Stomach (tissue), 4 donors: ENCODE results near the gene NME7.

Source experiments
- EP300 ChIP-seq: sonication (generic); formaldehyde crosslinking; IDR thresholded peaks from one replicate; pipeline ENCODE4 v1.6.1; 2017; ENCODE audit warnings: antibody characterized with exemption
- POLR2A ChIP-seq, 4 donors: fragments of 450-650 bp; IDR thresholded peaks; one replicate each; pipeline ENCODE4 v1.6.1; 2016; ENCODE audit warnings: antibody characterized with exemption in 4 of 4, control low read depth in 2 of 4, mild to moderate bottlenecking in 1 of 4, moderate library complexity in 1 of 4
- POLR2AphosphoS5 ChIP-seq, 3 donors: sonication (generic); formaldehyde crosslinking; IDR thresholded peaks; one replicate each; pipeline ENCODE4 v1.6.1; 2016; ENCODE audit warnings: antibody characterized with exemption in 3 of 3
- TF ChIP-seq, protein P1 (sequence below), 7 experiments: fragments of 450-650 bp in 4 of 7; fragments of 200-600 bp in 3 of 7; sonication (generic) in 3 of 7; IDR thresholded peaks; one replicate each; pipeline ENCODE4 v1.5.1; 2016 to 2019; ENCODE audit warnings: antibody characterized with exemption in 7 of 7, control low read depth in 2 of 7, mild to moderate bottlenecking in 1 of 7

GRCh38 chr1:169316556-169316955 lies 51.0 kb downstream of the NME7 start:
- TF ChIP-seq, protein P1, sequence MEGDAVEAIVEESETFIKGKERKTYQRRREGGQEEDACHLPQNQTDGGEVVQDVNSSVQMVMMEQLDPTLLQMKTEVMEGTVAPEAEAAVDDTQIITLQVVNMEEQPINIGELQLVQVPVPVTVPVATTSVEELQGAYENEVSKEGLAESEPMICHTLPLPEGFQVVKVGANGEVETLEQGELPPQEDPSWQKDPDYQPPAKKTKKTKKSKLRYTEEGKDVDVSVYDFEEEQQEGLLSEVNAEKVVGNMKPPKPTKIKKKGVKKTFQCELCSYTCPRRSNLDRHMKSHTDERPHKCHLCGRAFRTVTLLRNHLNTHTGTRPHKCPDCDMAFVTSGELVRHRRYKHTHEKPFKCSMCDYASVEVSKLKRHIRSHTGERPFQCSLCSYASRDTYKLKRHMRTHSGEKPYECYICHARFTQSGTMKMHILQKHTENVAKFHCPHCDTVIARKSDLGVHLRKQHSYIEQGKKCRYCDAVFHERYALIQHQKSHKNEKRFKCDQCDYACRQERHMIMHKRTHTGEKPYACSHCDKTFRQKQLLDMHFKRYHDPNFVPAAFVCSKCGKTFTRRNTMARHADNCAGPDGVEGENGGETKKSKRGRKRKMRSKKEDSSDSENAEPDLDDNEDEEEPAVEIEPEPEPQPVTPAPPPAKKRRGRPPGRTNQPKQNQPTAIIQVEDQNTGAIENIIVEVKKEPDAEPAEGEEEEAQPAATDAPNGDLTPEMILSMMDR (IDR thresholded peaks at IDR 0.05) = no peak
- TF ChIP-seq POLR2AphosphoS5 (IDR thresholded peaks at IDR 0.05) (no peak), POLR2A (IDR thresholded peaks at IDR 0.05) (no peak), EP300 (no peak)
